GM20431 (cell line): ENCODE data around the gene SLC6A20.

Experiments
- in situ Hi-C: fragments of 300-500 bp; cut with MseI, MboI; formaldehyde crosslinking; loops from one replicate; pipeline ENCODE4 v1.15.0; 2020; ENCODE audit warnings: low sequenced_read_pairs; ENCODE audit not compliant: unreplicated experiment

SLC6A20 gene, protein sequence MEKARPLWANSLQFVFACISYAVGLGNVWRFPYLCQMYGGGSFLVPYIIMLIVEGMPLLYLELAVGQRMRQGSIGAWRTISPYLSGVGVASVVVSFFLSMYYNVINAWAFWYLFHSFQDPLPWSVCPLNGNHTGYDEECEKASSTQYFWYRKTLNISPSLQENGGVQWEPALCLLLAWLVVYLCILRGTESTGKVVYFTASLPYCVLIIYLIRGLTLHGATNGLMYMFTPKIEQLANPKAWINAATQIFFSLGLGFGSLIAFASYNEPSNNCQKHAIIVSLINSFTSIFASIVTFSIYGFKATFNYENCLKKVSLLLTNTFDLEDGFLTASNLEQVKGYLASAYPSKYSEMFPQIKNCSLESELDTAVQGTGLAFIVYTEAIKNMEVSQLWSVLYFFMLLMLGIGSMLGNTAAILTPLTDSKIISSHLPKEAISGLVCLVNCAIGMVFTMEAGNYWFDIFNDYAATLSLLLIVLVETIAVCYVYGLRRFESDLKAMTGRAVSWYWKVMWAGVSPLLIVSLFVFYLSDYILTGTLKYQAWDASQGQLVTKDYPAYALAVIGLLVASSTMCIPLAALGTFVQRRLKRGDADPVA

DNA sequence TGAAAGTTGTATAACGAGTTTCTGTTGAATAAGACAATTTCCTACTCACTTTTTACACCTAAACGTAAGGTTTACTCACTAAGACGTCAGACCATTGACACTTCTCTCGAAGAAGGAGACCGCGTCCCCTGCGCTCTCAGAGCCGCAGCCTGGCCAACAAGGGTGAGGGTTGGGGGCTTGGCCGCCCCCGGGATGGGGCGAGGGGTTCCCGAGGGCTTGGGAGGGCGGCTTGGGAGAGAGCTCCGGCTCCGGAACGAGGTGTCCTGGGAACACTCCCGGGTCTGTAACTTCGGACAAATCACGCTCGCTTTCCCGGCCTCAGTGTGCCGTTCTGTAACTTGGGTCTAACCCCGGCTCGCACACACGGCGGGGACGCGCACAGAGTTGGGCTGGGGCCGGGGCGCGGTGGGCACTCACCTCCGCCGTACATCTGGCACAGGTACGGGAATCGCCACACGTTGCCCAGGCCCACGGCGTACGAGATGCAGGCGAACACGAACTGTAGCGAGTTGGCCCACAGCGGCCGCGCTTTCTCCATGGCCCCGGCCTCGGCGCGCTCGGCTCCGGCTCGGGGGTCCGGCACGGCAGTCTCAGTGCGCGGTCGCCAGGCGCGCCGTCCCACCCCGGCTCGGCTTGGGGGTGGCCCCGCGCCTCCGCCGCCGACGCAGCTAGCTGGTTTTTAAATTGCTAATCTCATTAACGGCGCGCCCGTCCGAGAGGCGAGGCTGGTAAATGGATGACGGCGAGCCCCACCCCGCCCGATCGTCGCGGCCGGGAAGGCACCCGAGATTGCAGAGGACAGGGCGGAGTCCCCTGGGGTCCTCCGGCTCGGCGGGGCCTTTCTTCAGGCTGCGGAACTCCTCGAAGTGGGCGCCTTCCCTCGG is at the start of gene SLC6A20:
Gene SLC6A20 (minus strand): TSS at position 655 of the 884 bp plus-strand sequence. CDS start 117 bp downstream, at position 538.
- in situ Hi-C loops: no loop called here

DNA sequence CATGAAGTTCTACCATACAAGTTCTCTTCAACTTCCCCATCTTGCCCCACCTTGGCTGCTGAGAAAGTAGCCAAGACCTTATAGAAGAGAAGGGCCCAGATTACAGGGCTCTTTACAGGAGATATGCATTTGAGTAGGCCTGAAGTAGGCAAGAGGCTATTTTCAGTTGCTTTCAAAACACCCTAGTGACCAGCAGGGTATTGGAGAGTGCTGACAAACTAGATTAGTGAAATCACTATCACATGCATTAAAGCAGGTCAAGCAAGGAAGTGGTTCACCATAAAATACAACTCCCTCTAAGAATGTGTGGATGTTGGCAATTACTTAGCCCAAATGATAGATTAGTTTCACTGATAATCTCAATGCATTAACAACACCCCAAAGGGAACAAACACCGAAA is 48.3 kb upstream of the SLC6A20 start:
- in situ Hi-C loops: no loop called here

DNA sequence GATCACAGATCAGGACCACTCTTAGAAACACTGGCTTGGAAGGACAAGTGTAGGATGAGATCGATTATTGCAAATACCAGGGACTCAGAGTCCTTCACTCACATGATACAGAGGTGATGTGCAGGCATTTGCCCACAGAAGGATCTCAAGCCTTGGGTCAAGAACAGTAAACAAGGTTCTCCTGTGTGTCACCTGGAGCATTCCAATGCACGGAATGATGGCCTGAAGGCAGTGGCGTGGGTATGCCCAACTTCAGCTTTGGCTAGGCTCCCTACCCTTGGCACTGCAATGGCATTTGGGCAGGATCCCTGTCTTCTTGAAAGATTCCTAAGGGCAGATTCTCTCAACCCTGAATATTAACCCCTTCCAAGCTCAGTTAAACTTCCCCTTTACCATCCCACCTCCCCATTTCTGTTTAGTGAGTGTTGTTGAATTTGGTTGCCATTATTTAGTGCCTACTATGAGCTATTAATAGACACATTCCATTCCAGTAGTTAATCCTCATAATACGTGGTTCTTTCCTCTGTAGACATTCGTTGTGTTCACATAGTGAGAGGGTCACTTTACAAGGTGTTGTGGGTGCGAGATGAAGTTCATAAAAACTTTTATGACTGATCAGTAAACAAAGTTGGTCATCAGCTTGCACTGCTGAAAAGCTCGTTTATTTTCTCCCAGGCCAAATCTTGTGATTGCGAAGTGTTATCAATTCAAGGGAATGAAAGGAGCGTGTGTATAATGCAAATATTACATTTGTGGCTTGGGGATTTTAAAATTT is 46.7 kb upstream of the SLC6A20 start:
- in situ Hi-C loops: no loop called here

DNA sequence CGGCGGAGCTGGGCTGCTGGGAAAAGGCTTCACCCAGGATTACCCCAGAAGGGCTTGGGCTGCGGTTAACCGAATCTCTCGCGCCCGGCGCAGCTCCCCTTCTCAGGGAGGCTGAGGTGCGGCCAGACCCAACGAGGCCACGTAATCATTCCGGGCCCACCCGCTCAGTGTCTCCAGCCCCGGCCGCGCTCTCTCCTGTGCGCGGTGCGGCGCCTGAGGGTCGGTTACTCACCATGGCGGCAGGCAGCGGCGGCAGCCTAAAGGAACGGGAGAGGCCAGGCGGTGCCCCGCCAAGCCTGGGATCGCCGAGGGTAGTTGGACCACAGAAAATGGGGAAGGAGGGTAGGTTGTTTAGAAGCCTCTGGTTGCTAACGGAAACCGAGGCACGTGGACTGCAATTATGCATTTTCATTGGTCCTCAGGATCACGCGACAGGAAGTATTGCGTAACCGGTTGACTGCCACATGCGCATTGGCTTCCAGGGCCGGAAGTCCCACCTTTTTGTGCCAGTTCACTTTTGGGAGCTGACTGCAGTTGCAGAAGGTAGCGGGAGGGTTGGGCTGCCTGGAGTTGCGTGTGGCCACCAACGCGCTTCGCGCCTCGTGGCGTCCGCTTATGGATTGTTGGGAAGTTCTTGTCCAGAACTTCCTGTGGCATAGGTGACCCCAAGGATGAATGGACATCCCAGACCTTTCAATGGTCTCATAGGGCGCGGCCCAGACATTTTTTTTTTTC is 45.6 kb upstream of the SLC6A20 start, which contains the start of gene LZTFL1:
Gene LZTFL1 (minus strand): TSS at position 363 of the 735 bp plus-strand sequence. CDS start 128 bp downstream, at position 235.
- in situ Hi-C loops: no loop called here

DNA sequence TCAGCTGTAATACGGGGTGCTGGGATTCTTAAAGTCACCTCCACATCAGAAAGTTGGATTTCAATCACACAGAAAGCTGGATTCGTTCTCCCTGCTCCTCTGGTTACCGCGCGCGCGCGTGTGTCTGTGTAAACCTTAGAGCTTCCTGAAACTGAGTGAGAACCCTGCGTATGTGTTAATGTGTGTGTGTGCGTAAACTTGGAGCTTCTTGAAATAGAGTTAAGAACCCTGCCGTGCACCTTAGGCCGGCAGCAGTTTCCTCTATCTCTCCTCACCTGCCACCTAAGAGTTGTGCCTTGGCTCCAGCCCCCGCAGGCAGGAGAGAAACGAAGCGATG is 45.1 kb upstream of the SLC6A20 start:
- in situ Hi-C loops: no loop called here

DNA sequence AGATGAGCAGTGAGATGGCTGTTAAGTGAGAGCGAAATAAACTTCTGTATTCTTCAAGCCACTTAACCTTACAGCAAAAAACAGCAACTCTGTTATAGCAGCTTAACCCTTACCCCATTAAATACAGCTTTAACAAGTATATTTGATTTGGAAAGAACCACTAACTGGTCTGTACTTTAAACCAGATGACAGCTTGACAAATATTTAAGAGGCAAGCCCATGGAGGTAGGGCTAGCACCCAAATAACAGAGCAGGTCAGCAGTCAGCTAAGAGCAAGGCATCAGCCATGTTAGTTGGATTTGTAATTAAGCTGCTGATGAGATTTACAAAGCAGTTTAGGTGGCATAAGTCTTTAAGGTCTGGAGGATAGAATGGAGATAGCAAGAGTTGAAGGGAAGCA is 42.1 kb upstream of the SLC6A20 start:
- in situ Hi-C loops: no loop called here

DNA sequence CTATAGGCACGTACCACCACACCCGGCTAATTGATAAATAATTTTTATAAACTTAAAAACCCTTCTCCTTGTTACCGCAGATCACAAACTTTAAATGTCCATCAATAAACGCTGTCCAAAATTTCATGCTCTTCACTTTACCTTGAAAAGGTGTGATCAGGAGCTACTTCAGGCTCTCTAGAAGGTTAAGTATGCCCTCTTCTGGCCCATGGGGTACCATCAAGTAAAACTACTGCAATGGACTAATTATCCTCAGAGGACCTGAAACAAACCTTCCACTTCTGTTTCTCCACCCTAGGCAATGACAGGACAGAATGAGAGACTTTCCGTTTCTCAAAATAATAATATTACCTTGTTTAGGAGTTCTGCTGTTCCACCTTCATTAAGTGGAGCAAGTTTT is 36.4 kb upstream of the SLC6A20 start:
- in situ Hi-C loops: no loop called here

DNA sequence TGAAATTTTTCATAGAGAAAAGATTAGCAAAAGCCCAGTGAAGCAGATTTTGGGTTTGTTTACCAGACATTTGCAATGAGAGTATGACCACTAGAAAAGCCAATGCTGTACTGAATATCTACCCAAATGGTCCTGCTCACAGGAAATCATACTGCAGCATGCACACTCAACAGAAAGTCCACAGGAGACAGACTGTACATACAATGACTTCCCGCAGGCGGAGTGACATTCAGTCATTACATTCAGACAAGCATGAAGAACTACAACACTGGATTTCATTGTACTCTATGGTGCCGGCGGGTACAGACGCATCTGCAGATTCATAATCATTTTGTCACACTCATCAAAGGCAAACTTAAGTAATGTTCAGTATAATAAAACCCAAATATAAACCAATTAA is 33.8 kb upstream of the SLC6A20 start:
- in situ Hi-C loops: no loop called here

DNA sequence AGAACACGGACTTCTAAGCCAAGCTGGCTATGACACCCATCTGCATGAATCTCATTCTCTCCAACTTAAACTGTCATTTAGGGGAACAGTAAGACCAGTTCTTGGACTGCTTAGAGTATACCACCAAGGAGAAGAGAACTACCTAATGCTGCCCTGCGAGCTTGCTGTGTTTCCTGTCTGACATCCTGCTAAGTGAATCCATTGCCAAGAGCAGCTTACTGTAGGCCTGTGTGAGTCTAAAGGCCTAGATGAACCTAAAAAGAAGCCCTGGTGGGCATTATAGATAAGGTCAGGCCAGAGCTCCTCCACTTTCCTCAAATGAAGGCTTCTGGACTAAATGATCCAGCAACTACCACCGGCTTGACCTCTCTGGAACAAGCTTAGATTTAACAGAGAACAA is 30.6 kb upstream of the SLC6A20 start:
- in situ Hi-C loops: no loop called here

DNA sequence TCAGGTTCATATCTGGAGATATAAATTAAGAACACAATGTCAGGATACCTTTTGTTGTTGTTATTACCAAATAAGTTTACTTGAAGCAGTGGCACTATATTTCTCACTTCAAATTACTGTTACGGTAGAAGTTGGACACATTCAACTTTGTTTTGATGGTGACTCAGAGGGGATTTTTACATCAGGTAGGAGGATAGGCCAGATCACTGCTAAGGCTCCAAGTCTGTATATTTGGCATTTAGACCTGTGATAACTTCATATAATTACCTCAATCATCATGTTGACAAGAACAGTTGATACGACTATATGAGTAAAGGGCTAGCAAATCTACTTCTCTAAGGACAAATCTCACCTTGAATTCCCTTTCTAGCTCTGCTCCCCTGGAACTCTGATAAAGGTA is 30.0 kb upstream of the SLC6A20 start:
- in situ Hi-C loops: no loop called here

DNA sequence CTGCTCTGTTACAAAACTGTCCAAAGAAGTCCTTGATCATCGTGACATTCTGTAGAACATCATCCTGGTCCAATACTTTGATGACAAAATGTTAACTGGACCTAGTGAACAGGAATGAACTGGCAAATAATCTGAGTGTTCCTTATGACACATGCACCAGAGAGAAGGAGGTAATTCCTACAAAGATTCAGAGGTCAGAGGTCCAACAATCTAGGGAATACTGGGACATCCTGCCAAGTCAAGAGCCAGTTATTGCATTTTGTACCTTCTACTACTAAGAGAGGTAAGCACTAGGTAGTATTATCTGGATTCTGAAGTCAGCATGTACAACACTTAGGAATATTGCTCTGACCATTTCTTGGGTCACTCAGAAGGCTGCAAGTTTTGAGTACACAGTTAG is 24.8 kb upstream of the SLC6A20 start:
- in situ Hi-C loops: no loop called here

DNA sequence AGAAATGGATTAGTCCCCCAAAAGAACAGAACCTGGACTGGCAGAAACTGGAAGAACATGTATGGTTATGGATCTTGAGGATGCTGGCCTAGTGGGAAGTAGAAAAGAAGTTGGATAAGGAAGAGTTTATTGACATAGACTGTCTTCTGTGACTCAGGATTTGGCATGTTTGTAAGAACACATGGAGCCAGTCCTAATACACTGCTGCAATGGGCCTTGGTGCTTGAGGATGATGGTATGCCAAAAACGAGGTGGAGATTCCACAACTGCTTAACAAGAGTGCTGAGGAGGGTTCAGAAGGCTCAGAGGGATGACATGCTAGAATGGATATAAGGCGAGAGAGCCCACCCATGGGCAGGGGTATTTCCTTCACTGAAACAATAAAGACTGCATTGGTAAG is 23.2 kb upstream of the SLC6A20 start:
- in situ Hi-C loops: no loop called here

DNA sequence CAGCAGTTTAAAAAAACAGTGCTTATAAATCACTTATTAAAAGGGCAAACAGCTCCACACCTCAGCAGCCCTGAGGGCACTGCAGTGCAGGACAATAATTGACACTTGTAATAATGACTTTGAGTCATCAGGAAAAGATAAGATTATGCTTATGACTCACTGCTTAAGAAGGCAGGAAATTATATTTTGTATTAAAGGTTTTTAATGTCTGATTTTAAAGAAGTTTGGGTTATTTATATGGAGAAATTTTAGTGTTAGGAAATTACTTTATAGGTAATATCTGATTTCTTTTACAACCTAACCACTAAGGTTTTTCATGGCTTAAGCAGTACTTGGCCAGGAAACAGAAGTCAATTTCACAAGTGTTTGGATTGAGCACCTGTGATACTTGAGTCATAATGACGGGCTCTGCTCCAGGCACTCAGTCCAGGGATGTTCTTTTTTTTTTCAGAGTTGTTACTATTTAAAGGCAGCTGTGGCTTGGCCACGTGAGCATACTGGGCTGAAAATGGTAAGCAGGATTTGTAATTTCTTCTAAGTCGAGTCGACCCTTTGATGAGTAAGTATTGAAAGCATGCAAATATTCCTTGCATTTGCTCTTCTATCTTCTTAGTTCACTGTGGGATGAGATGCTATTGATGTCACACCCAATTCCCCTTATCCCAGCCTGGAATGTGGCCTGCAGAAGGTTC is 21.6 kb upstream of the SLC6A20 start:
- in situ Hi-C loops: no loop called here

DNA sequence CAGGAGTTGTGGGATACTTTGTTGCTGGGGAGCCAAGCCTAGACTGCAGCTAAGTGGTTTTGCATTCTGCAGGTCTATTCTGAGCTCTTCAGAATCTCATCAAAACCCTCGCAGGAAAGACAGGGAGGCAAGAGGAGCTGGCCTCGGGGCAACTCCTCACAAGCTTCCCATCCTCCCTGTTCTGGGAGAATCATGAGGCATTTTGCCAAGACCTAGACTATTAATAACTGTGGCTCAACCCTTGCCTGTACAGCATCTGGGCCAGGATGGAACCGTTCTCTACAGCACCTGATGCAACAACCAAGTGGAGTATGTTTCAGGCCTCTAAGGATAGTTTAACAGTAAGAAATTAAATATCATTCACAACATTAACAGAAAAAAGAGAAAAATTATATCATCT is 20.2 kb upstream of the SLC6A20 start:
- in situ Hi-C loops: no loop called here

DNA sequence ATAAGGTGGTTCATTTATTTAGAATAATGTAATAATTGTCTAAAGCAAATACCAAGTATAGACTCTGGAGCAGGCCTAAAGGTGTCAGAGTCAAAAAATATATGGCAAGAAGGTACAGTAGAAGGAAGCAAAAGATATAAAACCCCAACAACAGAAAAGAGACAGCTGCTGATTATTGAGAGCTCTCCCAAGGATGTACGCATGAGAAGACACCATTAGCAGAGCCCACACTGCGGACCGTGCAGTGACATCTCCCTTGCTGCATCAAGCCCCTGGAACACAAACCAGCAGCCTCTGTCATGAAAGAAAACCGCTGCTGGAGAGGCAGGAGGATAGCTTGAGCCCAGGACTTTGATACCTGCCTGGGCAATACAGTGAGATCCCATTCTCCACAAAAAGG is 18.0 kb upstream of the SLC6A20 start:
- in situ Hi-C loops: no loop called here

DNA sequence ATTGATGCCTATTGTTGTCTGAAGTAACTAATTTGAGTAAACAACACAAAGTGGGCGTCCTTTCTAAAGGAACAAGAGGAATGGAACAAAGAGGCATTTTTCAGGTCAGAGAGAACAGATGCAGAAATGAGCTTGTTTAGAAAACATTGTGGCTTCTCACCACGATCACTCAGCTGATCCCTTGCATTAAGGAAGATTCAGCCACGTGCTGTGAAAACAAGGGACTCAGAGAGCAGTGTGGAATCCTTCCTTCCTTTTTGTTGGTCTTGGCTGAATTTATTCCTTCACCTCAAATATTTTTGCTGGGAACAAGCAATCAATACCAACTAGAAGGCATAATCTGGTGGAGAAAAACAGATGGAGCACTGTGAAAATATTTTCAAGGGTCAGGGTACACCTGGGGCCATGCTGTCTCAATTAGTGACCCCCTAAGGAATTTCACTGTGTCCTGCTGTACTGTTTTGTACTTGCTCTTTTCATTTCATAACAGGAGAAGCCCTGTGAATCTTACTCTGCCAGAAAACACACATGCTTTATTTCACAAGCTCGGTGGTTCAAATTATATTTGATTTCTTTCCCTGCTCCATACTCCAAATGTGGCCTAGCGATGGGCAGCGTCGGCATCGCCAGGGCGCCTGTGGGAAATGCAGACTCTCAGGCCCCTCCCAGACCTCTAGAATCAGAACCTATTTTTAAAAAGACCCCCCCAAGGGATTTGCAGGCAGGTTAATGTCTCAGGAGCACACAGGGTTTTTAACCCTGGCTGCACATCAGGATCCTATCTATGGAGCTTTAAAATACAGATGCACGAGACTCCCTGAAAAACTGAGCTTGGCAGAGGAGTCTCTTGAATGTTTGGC is 11.6 kb upstream of the SLC6A20 start:
- in situ Hi-C loops: no loop called here

DNA sequence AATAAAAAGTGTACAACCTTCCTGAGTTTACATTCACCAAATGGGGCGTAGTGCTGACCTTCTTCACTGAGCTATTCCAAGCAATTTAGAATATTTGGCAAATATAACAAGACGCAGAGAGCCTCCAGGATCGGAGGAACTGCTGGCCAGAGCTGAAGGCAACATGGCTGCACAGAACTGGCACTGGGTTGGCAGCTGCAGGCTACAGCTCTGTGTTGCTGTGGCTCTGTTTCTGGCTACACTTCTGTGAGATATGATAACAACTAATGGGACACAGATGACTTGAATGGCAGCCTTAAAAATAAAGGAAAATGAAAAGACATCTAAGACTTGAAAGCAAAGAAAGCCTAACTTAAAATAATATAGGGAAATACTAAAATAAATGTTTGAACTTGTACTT is 10.8 kb upstream of the SLC6A20 start:
- in situ Hi-C loops: no loop called here

DNA sequence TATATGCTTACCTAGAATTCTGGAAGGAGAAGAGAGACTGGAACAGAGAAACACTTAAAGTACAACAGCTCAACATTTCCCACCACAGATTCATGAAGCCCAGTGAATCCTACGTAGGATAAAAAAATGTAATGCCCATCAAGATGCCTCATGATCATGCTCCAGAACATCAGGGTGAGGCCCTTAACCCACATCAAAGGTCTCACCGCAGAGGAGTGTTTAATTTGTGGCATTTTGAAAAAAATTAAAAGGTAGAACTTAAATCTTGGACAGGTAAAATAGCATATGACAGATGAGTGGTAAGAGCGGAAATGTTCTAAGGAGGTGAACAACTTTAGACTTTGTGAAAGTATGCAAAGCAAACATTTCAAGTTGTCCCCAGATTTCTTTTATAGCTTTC is 9.7 kb upstream of the SLC6A20 start:
- in situ Hi-C loops: no loop called here
